Aorta (tissue), 5 donors: ENCODE data around the gene LAMA3. TPM values are rescaled to one million over a fixed set of nuclear protein-coding genes. Genes with fewer than 3 reads are reported as not detected.

Experiments
- ATAC-seq: fragments of 200-7000 bp; cut with Tn5 transposase; one replicate; pipeline ENCODE4 v1.9.1; 2022; ENCODE audit warnings: moderate library complexity; ENCODE audit not compliant: low FRiP score
- DNase-seq, 2 donors: peaks; one replicate each; pipeline ENCODE4 v3.0.0-alpha.2; 2020
- H3K27ac ChIP-seq, 2 donors: one replicate each; pipeline ENCODE4 v1.5.1; 2013; ENCODE audit warnings: low read length in 2 of 2, mild to moderate bottlenecking in 2 of 2, moderate library complexity in 2 of 2, control low read depth in 1 of 2, inconsistent platforms in 1 of 2, low read depth in 1 of 2
- H3K27me3 ChIP-seq, 2 donors: one replicate each; pipeline ENCODE4 v1.6.1; 2013; ENCODE audit warnings: control low read depth in 1 of 2, low read length in 1 of 2, mild to moderate bottlenecking in 1 of 2, moderate library complexity in 1 of 2; ENCODE audit not compliant: insufficient read depth in 2 of 2, control insufficient read depth in 1 of 2
- H3K36me3 ChIP-seq, 2 donors: one replicate each; pipeline ENCODE4 v1.6.1; 2013; ENCODE audit warnings: control low read depth in 1 of 2, low read length in 1 of 2, mild to moderate bottlenecking in 1 of 2; ENCODE audit not compliant: insufficient read depth in 2 of 2, control insufficient read depth in 1 of 2
- H3K4me1 ChIP-seq, 2 donors: one replicate each; pipeline ENCODE4 v1.6.1; 2013; ENCODE audit warnings: low read length in 2 of 2, control low read depth in 1 of 2, mild to moderate bottlenecking in 1 of 2, moderate library complexity in 1 of 2; ENCODE audit not compliant: insufficient read depth in 2 of 2, control insufficient read depth in 1 of 2
- H3K4me3 ChIP-seq, 2 donors: one replicate each; pipeline ENCODE4 v1.5.1; 2013; ENCODE audit warnings: low read length in 2 of 2, control low read depth in 1 of 2, mild to moderate bottlenecking in 1 of 2
- H3K9me3 ChIP-seq: one replicate; pipeline ENCODE4 v1.6.1; 2013; ENCODE audit warnings: mild to moderate bottlenecking, low read length; ENCODE audit not compliant: control insufficient read depth
- WGBS, 2 donors: extraction: QIAGEN DNeasy Blood & Tissue Kit; methylation state at CpG; one replicate each; pipeline ENCODE4 v1.1.7; 2013; 5-methylcytosine and 5-hydroxymethylcytosine counted together
- intact Hi-C, 2 donors: fragments of 100-400 bp; cut with DNase I; formaldehyde crosslinking; loops; one replicate each; pipeline versions ENCODE4 v1.14.2 to v1.15.0; 2022
- polyA plus RNA-seq, 2 donors: library from polyadenylated mRNA; stranded (reverse); fragments of 200-250 nt; gene quantifications; one replicate each; pipeline ENCODE4 v1.2.3, GENCODE V29; 2013
- total RNA-seq, 2 donors: library from RNA; stranded (reverse); fragmentation: NEBNext Ultra II Directional; extraction: Animal tissue kit (Norgen Biotek cat#: 25700); gene quantifications; one replicate each; pipeline ENCODE4 v1.2.1, GENCODE V29; 2021
- donor health status: healthy with polysubstance abuse.
- donor health status: Bipolar disorder and iron deficiency.
- donor health status: DM: no; HTN: no; CAD: no.
- donor health status: DM: no; HTN: no; CAD: no.
- donor health status: DM: yes; HTN: yes; CAD: no.

The LAMA3 gene
- total and polyA plus RNA-seq, 4 donors: 3.4 to 29.0 (median 17.6) TPM

DNA sequence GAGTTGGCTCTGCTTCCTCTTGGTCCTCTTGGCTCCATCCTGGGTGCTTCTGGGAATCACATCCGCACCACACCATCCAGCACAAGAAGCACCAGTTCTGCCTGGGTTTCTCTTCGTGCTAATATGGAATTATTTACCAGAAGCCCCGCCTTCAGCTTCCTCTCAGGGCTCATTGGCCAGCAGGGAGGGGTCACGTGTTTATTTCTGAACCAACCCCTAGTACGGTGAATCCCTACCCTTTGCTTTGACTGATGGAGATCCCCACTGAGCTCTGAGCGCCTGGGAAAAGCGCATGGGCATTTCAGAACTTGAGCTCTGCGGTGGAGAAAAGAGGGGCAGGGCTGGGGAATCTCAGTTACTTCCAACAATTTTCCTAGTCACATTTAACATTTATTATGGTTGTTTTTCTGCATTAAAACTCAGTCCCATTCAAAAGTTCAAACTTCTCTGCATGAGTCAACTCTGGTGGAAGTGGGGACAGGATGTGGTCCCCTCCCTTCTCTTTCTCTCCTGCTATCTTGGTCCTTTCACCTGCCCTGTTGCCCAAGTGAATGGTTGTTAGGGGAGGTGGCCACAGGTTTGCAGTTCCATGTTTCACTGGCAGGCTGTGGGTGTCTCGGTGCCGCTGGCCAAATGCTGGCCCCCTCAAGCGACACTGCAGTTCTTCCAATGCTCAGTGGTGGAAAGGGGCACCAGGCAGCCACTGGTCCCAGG lies 248.9 kb downstream of the LAMA3 start:
- Histone ChIP-seq H3K36me3 (no peaks in the 10 kb centered on the region), H3K27ac (no peak overlapping the region), H3K27me3 (no peaks in the 10 kb centered on the region), H3K4me3 (no peak overlapping the region), H3K4me1 (no peaks in the 10 kb centered on the region), H3K9me3 (no peaks in the 10 kb centered on the region)
- no peak for DNase-seq
- WGBS, 2 donors: 91 to 94% methylated on average over 11 of the region's 11 CpGs
- ATAC-seq: no peak
- intact Hi-C loops: no loop called here

DNA sequence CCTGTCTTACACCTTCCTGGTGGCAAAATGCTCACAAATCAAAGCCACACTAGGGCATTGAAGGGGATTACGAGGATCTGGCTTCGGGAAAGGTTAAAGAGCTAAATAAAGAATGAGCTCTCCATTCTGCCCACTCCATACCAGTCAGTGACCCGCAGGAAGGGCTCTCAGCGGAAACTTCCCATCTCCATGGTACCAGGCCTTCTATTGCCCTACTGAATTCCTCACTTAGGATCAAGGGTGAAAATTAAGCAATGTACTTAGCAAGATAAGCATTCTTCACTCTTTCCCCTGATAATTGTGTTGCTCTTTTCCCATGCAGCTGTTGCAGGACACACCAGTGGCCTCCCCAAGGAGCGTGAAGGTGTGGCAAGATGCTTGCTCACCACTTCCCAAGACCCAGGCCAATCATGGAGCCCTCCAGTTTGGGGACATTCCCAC lies 249.7 kb downstream of the LAMA3 start:
- ATAC-seq: peak; percentile 31
- no peak for DNase-seq
- Histone ChIP-seq H3K9me3 (no peaks in the 10 kb centered on the region), H3K27ac (no peak overlapping the region), H3K36me3 (no peaks in the 10 kb centered on the region), H3K27me3 (no peaks in the 10 kb centered on the region), H3K4me3 (no peak overlapping the region), H3K4me1 (no peaks in the 10 kb centered on the region)
- 86 to 92% methylated on average over 5 of the region's 5 CpGs for WGBS, 2 donors
- intact Hi-C loops: no loop called here

DNA sequence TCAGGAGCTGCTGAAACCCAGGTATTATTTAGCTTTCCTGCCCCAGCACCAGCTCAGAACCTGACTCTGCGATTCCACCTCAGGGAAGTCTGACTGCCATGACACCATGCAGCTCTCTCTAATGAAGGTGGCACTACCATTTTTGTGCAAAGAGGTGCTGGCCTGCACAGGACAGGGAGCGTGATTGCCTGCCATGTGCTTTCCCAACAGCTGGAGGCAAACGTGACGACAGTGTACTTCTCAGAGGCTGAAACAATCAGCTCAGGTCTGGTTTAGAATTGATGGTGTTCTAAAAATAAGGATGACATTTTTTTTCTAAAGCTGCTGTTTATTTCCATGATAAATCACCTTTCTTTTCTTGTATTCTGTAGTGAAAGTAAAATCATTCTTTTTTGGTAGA lies 250.1 kb downstream of the LAMA3 start:
- ATAC-seq: no peak
- DNase-seq: no peak
- Histone ChIP-seq H3K4me1 (no peaks in the 10 kb centered on the region), H3K27ac (no peak overlapping the region), H3K27me3 (no peaks in the 10 kb centered on the region), H3K36me3 (no peaks in the 10 kb centered on the region), H3K9me3 (no peaks in the 10 kb centered on the region), H3K4me3 (no peak overlapping the region)
- intact Hi-C loops: no loop called here
- 82 to 85% methylated on average over 4 of the region's 4 CpGs for WGBS, 2 donors

DNA sequence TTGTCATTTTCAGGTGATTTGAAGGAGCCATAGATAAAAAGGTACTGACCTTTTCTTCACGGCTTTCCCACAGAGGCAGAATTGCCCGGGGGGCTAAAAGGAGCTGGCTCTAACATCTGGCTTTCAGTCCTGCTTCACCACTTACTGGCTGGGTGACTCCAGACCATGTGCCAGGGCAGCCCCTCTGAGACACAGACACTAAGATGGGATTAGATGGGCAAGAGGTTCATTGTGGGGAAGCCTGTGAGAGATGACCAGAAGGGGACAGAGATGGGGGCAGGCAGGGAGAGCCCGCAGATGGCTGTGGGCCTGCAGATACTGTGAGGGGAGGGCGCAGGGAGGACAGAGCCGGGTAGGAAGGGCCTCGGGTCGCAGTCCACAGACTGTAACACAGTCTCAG lies 250.6 kb downstream of the LAMA3 start:
- H3K36me3 ChIP-seq: no peaks in the 10 kb centered on the region
- no peak overlapping the region for H3K27ac ChIP-seq
- DNase-seq: no peak
- intact Hi-C loops: loop anchor here in 1 of 2 donors (5.0 kb wide), 1 partner anchor 42 kb away; no protein-coding TSS in a partner anchor
- no peaks in the 10 kb centered on the region for H3K9me3 ChIP-seq
- no peak for ATAC-seq
- WGBS, 2 donors: 91 to 94% methylated on average over 7 of the region's 7 CpGs
- no peak overlapping the region for H3K4me3 ChIP-seq
- no peaks in the 10 kb centered on the region for H3K27me3 ChIP-seq
- no peaks in the 10 kb centered on the region for H3K4me1 ChIP-seq

DNA sequence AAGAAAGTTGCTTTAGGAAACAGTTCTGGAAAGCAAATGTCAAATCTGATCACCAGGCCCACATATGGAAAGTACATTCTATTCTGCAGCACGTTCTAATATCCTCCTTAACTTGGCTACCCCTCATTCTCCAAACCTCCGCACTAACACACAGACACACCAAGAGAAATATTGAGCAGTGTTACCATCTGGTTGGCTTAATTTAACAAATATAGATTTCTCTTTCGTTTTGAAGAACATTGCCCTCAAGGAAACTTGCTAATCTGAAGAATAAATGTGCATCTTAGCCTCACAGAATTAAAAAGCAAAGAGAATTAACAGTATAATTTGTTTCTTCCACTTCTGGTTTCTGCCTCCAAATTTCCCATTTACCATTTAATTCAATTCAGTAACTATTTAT lies 252.5 kb downstream of the LAMA3 start:
- Histone ChIP-seq H3K4me3 (no peak overlapping the region), H3K4me1 (no peaks in the 10 kb centered on the region), H3K9me3 (no peaks in the 10 kb centered on the region), H3K27ac (no peak overlapping the region), H3K36me3 (no peaks in the 10 kb centered on the region), H3K27me3 (no peaks in the 10 kb centered on the region)
- 84 to 85% methylated on average over 3 of the region's 3 CpGs for WGBS, 2 donors
- DNase-seq (no peak), ATAC-seq (no peak)
- intact Hi-C loops: loop anchor here in 1 of 2 donors (5.0 kb wide), 1 partner anchor 41 kb away; no protein-coding TSS in a partner anchor

DNA sequence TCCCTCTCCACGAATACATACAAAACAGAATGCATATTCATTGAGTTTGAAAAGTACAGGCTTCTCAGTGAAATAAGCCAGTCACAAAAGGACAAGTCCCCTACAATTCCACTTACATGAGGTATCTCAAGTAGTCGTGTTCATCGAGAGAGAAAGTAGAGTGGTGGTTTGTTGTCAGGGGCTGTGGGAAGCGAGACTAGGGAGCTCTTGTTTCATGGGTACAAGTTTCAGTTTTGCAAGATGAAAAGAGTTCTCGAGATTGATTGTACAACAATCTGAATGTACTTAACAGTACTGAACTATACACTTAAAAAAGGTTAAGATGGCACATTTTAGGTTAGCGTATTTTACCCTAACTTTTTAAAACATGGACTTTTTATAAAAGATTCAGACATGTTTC lies 253.9 kb downstream of the LAMA3 start:
- no peak for DNase-seq
- Histone ChIP-seq H3K36me3 (no peaks in the 10 kb centered on the region), H3K9me3 (no peaks in the 10 kb centered on the region), H3K27me3 (no peaks in the 10 kb centered on the region), H3K4me1 (no peaks in the 10 kb centered on the region), H3K4me3 (no peak overlapping the region), H3K27ac (no peak overlapping the region)
- 87 to 92% methylated on average over 6 of the region's 6 CpGs for WGBS, 2 donors
- intact Hi-C loops: loop anchor here in 1 of 2 donors (5.0 kb wide), 1 partner anchor 39 kb away; no protein-coding TSS in a partner anchor
- ATAC-seq: no peak

DNA sequence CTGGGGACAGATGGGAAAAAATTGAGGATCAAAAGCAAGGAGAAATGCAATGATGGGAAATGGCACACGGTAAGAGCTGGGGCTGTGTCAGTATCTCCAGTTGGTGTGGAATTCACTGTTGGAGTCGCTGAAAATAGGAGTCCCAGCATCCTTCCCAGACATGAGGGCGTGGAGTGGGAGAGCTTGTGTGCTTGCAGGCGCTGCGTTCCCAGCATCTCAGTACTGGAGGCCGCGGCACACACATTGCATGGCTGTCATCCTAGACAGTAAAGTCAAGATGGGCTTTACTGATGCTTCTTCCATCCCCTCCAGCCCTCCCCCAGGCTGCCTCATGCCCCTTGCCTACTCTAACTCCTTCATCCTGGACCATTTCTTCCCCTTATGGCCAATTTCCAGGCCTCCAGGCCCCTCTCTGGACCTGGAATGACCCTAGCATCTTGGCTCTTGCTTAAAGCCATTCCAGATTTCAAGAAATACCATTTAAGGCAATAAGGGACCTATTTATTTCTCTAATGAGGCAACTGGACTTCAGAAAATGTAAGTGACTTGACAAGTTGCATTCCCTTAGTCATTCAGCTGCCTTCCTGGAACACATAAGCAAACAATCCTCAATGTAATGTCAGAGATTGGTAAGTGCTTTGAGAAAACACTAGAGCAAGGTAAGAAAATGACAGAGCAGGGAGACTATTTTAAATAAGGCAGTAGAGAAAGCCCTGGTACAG lies 254.8 kb downstream of the LAMA3 start:
- no peaks in the 10 kb centered on the region for H3K27me3 ChIP-seq
- H3K4me1 ChIP-seq: no peaks in the 10 kb centered on the region
- DNase-seq (no peak), ATAC-seq (peak; percentile 33)
- H3K4me3 ChIP-seq: no peak overlapping the region
- intact Hi-C loops: loop anchor here in 1 of 2 donors (5.0 kb wide), 1 partner anchor 38 kb away; no protein-coding TSS in a partner anchor
- H3K36me3 ChIP-seq: no peaks in the 10 kb centered on the region
- no peak overlapping the region for H3K27ac ChIP-seq
- H3K9me3 ChIP-seq: no peaks in the 10 kb centered on the region
- WGBS, 2 donors: 95 to 96% methylated on average over 7 of the region's 7 CpGs

DNA sequence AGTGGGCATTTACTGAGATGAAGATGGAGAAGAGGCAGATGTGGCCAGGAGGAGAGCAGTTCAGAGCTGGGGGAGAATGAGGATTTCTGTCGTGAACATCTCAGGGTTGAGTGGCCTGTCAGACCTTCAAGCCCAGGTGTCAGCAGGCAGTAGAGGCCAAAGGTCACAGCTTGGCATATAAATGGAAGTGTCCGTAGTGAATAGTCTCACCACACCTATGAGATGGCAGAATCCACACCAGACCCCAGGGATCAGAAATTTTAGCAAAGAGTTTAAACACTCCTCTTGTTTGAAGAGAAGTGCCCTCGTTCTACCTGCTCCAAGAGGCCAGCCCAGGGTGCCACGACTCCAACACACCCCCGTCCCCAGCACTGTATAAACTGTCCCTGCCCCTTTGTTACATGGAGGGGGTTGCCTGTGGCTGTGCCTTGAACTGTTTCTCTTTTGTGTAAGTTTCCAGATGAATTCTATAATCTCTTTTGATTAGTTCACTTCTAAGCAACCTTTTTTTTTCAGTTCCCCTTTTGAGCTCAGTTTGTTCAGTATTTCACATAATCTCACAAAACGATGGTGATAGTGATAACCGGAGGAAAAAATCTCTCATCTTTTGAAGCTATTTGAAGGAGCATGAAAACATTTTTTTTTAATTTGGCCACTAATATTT lies 256.3 kb downstream of the LAMA3 start:
- intact Hi-C loops: no loop called here
- DNase-seq (no peak), ATAC-seq (no peak)
- no peak overlapping the region for H3K4me3 ChIP-seq
- H3K27ac ChIP-seq: no peak overlapping the region
- no peaks in the 10 kb centered on the region for H3K36me3 ChIP-seq
- H3K9me3 ChIP-seq: no peaks in the 10 kb centered on the region
- 95% methylated on average over 7 of the region's 7 CpGs for WGBS, 2 donors
- H3K27me3 ChIP-seq: no peaks in the 10 kb centered on the region
- no peaks in the 10 kb centered on the region for H3K4me1 ChIP-seq
